CD4-positive, CD25-positive, alpha-beta regulatory T cell (primary cell): Measurements from ENCODE around the gene AP5Z1. TPM values are rescaled to one million over a fixed set of nuclear protein-coding genes. Genes with fewer than 3 reads are reported as not detected.
"Not testable (repeated sequence)": the region's sequence is repeated elsewhere in the genome, so short reads cannot be mapped to it uniquely, and the experiment has no call there.

ENCODE experiments used
- ATAC-seq, 2 donors: fragments of 150-1000 bp; cut with Tn5 transposase; one replicate each; pipeline ENCODE4 v1.10.0; 2021; ENCODE audit warnings: low read depth in 2 of 2, moderate number of reproducible peaks in 2 of 2, moderate library complexity in 1 of 2
- DNase-seq, 3 donors: peaks; one replicate each; pipeline versions ENCODE4 v3.0.0 to v3.0.0-alpha.2; 2012 to 2022; ENCODE audit warnings: mixed read lengths in 1 of 3
- H3K27ac ChIP-seq: one replicate; pipeline ENCODE4 v1.7.0; 2013; ENCODE audit warnings: mild to moderate bottlenecking, low read length; ENCODE audit not compliant: insufficient read depth, poor library complexity, severe bottlenecking
- H3K27me3 ChIP-seq: one replicate; pipeline ENCODE4 v1.7.0; 2013; ENCODE audit warnings: low read length; ENCODE audit not compliant: control insufficient read depth, insufficient read depth
- H3K36me3 ChIP-seq: one replicate; pipeline ENCODE4 v1.7.0; 2013; ENCODE audit warnings: mild to moderate bottlenecking, low read length, moderate library complexity; ENCODE audit not compliant: control insufficient read depth, insufficient read depth
- H3K4me1 ChIP-seq: 2 replicates; pipeline ENCODE4 v1.7.0; 2013; ENCODE audit warnings: mild to moderate bottlenecking, low read length; ENCODE audit not compliant: insufficient read depth, control insufficient read depth, poor library complexity, severe bottlenecking
- H3K4me3 ChIP-seq: one replicate; pipeline ENCODE4 v1.7.0; 2013; ENCODE audit warnings: low read depth, mild to moderate bottlenecking, low read length, moderate library complexity
- H3K9me3 ChIP-seq, 2 experiments: 1 replicate in 1 of 2; 2 replicates in 1 of 2; pipeline ENCODE4 v1.7.0; 2013; ENCODE audit warnings: low read length in 2 of 2, mild to moderate bottlenecking in 1 of 2, moderate library complexity in 1 of 2; ENCODE audit not compliant: control insufficient read depth in 2 of 2
- H3K27ac Mint-ChIP-seq, 3 donors: one replicate each; pipeline ENCODE4 v1.8.0; 2020 to 2022; ENCODE audit warnings: mild to moderate bottlenecking in 3 of 3, mixed read lengths in 3 of 3, moderate library complexity in 2 of 3
- H3K27me3 Mint-ChIP-seq: one replicate; pipeline ENCODE4 v1.8.0; 2022; ENCODE audit warnings: mild to moderate bottlenecking, mixed read lengths
- H3K36me3 Mint-ChIP-seq: one replicate; pipeline ENCODE4 v1.8.0; 2020; ENCODE audit warnings: mixed read lengths
- H3K4me1 Mint-ChIP-seq, 4 donors: one replicate each; pipeline ENCODE4 v1.8.0; 2020 to 2022; ENCODE audit warnings: mixed read lengths in 4 of 4, mild to moderate bottlenecking in 1 of 4
- H3K4me3 Mint-ChIP-seq, 4 donors: one replicate each; pipeline ENCODE4 v1.8.0; 2020 to 2022; ENCODE audit warnings: mild to moderate bottlenecking in 4 of 4, mixed read lengths in 4 of 4, moderate library complexity in 3 of 4
- H3K9me3 Mint-ChIP-seq, 7 donors: one replicate each; pipeline ENCODE4 v1.8.0; 2020 to 2022; ENCODE audit warnings: mixed read lengths in 7 of 7, mild to moderate bottlenecking in 3 of 7, moderate library complexity in 2 of 7
- polyA plus RNA-seq, 4 donors: library from polyadenylated mRNA; unstranded; fragments of 300-500 nt; fragmentation: Illumina TruSeq; gene quantifications; one replicate each; pipeline ENCODE4 v1.2.3, GENCODE V29; 2021
- total RNA-seq: library from RNA; stranded (reverse); gene quantifications from one replicate; pipeline ENCODE4 v1.2.3, GENCODE V29; 2022

The AP5Z1 gene
- total and polyA plus RNA-seq, 5 donors from 2014 or later = 36.3 to 130 (median 47.1) TPM

DNA sequence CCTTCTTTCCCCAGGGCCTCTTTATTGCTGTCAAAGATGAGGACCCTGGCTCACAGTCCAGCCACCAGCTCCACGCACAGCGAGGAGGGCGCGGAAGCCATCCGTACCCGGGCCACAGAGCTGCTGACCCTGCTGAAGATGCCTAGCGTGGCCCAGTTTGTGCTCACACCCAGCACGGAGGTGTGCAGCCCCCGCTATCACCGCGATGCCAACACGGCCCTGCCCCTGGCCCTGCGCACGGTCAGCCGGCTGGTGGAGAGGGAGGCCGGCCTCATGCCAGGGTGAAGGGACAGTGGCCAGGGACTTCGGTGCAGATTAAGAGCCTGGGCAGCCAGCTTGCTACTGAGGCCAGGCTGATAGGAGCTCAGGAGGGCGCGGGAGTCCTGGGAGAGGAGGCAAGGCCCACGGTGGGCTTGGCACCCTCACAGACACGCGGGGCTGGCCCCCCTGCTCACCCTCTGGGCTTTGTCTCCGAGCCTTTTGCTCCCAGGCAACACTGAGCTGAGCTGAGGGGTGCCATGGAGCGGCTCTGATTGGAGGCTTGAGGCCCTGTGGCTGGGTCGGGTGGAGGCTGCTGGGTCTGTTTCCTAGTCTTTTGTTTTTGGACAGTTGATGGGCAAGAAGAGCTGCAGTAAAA is 15.8 kb downstream of the AP5Z1 start:
- H3K27ac Mint-ChIP-seq = no peak overlapping the region
- ATAC-seq (no peak), DNase-seq (no peak)
- peak overlapping the region in 1 of 4 donors; percentile 16 for H3K4me3 Mint-ChIP-seq
- H3K27me3 ChIP-seq = no peaks in the 10 kb centered on the region
- peaks cover 7% of the 10 kb centered on the region for H3K36me3 Mint-ChIP-seq
- no peak overlapping the region for H3K4me3 ChIP-seq
- no peaks in the 10 kb centered on the region for H3K9me3 Mint-ChIP-seq
- H3K36me3 ChIP-seq = peaks cover 26% of the 10 kb centered on the region
- H3K4me1 ChIP-seq = peaks cover 4% of the 10 kb centered on the region
- H3K4me1 Mint-ChIP-seq = peaks cover 0 to 4% (median under 1%) of the 10 kb centered on the region in 4 donors
- no peaks in the 10 kb centered on the region for H3K27me3 Mint-ChIP-seq
- H3K27ac ChIP-seq = no peak overlapping the region
- no peaks in the 10 kb centered on the region for H3K9me3 ChIP-seq

DNA sequence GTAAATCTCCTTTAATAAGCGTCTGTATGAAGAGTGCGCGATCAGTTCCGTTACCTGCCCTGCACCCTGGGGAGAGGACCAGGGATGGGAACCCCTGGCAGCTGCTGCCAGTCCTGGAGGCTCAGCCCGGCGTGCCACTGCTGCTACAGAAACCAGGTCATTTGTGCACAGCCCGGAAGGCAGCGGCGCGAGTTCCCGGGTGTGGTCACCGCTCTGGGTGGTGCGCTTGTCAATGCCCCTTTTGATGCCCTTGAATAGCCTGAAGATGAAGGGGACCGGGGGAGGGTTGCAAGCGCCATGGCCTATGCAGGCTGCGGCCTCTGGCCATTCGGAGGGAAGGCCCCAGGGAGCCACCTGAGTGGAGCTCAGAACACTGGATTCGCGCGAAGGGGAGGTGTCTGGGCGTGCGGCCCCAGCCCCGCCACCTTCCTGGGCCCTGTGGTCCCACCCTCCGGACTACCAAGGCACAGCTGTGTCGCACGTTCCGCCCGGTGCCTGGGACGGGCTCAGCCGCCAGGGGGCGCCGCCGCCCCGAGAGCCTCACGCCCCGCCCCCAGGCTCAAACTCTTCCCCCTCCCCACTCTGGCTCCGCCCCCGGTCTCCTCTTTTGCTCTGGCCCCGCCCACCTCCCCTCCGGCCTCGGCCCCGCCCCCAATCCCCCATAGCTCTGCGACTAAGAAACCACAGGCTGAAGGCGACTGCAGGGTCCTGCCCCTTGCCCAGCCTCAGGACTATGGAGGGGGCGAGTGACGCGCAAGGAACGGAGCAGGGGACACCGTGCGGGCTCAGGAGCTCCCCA is 16.5 kb downstream of the AP5Z1 start:
- no peaks in the 10 kb centered on the region for H3K9me3 Mint-ChIP-seq

GRCh38 chr7:4792537-4793126 is 17.2 kb downstream of the AP5Z1 start:
- peak; percentile 7 to 28 for ATAC-seq
- H3K9me3 ChIP-seq = no peaks in the 10 kb centered on the region

More for the DNA sequence above, 16.5 kb downstream of the AP5Z1 start:
- DNase-seq (peak; percentile 53 to 67 (median 59)), ATAC-seq (peak; percentile 80 to 82)
- Histone ChIP-seq H3K27me3 (no peaks in the 10 kb centered on the region), H3K4me1 (peaks cover 4% of the 10 kb centered on the region), H3K36me3 (peaks cover 22% of the 10 kb centered on the region), H3K27ac (no peak overlapping the region), H3K9me3 (no peaks in the 10 kb centered on the region), H3K4me3 (no peak overlapping the region)
- Mint-ChIP-seq H3K27me3 (no peaks in the 10 kb centered on the region), H3K36me3 (peaks cover 7% of the 10 kb centered on the region), H3K4me3 (peak overlapping the region in 1 of 4 donors; percentile 16), H3K4me1 (peaks cover 0 to 4% (median under 1%) of the 10 kb centered on the region in 4 donors), H3K27ac (peak overlapping the region in 1 of 3 donors; percentile 43)

DNA sequence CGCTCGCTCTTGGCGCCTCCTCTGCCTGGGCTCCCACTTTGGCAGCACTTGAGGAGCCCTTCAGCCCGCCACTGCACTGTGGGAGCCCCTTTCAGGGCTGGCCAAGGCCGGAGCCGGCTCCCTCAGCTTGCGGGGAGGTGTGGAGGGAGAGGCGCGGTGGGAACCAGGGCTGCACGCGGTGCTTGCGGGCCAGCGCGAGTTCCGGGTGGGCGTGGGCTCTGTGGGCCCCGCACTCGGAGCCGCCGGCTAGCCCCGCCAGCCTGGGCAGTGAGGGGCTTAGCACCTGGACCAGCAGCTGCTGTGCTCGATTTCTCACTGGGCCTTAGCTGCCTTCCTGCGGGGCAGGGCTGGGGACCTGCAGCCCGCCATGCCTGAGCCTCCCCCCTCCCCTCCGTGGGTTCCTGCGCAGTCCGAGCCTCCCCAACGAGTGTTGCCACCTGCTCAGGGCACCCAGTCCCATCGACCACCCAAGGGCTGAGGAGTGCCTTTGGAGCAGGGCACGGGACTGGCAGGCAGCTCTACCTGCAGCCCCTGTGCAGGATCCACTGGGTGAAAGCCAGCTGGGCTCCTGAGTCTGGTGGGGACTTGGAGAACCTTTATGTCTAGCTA is 18.1 kb downstream of the AP5Z1 start:
- H3K27ac Mint-ChIP-seq, H3K27me3 ChIP-seq, H3K36me3 Mint-ChIP-seq, H3K4me3 ChIP-seq, H3K4me1 ChIP-seq, H3K27ac ChIP-seq, ATAC-seq, H3K9me3 ChIP-seq, H3K4me1 Mint-ChIP-seq, DNase-seq, H3K9me3 Mint-ChIP-seq, H3K27me3 Mint-ChIP-seq: not testable (repeated sequence)
- peak overlapping the region in 2 of 4 donors; percentile 44 to 69 for H3K4me3 Mint-ChIP-seq
- peaks cover 10% of the 10 kb centered on the region for H3K36me3 ChIP-seq

More at GRCh38 chr7:4792537-4793126, 17.2 kb downstream of the AP5Z1 start:
- Mint-ChIP-seq H3K27ac (no peak overlapping the region), H3K4me1 (peaks cover 0 to 4% (median under 1%) of the 10 kb centered on the region in 4 donors), H3K36me3 (peaks cover 7% of the 10 kb centered on the region), H3K4me3 (peak overlapping the region in 1 of 4 donors; percentile 4), H3K27me3 (no peaks in the 10 kb centered on the region), H3K9me3 (no peaks in the 10 kb centered on the region)
- Histone ChIP-seq H3K36me3 (peaks cover 18% of the 10 kb centered on the region), H3K27ac (no peak overlapping the region), H3K4me3 (no peak overlapping the region), H3K27me3 (no peaks in the 10 kb centered on the region), H3K4me1 (peaks cover 4% of the 10 kb centered on the region)
- peak in 2 of 3 donors; percentile 23 to 30 for DNase-seq

DNA sequence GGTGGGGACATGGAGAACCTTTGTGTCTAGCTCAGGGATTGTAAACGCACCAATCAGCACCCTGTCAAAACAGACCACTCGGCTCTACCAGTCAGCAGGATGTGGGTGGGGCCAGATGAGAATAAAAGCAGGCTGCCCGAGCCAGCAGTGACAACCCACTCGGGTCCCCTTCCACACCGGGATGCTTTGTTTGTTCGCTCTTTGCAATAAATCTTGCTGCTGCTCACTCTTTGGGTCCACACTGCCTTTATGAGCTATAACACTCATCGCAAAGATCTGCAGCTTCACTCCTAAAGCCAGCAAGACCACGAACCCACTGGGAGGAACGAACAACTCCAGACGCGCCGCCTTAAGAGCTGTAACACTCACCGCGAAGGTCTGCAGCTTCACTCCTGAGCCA is 18.7 kb downstream of the AP5Z1 start:
- H3K27ac ChIP-seq, H3K36me3 ChIP-seq, ATAC-seq, H3K27me3 ChIP-seq, H3K27me3 Mint-ChIP-seq, H3K4me1 Mint-ChIP-seq, H3K36me3 Mint-ChIP-seq, H3K4me3 ChIP-seq, H3K4me1 ChIP-seq, DNase-seq, H3K9me3 Mint-ChIP-seq, H3K9me3 ChIP-seq: not testable (repeated sequence)
- Mint-ChIP-seq H3K27ac (peak overlapping the region in 2 of 3 donors; percentile 46 to 48), H3K4me3 (peak overlapping the region in 3 of 4 donors; percentile 2 to 44 (median 4))

- Mint-ChIP-seq H3K27me3 (no peaks in the 10 kb centered on the region), H3K36me3 (peaks cover 7% of the 10 kb centered on the region), H3K9me3 (no peaks in the 10 kb centered on the region), H3K4me3 (peak overlapping the region in 3 of 4 donors; percentile 2 to 44 (median 4)), H3K27ac (peak overlapping the region; percentile 9 to 48 (median 46)), H3K4me1 (peaks cover 0 to 4% (median under 1%) of the 10 kb centered on the region in 4 donors)
- no peak for ATAC-seq
- DNase-seq = no peak
- H3K36me3 ChIP-seq = peaks cover 8% of the 10 kb centered on the region
- H3K4me1 ChIP-seq = peaks cover 4% of the 10 kb centered on the region
- H3K27me3 ChIP-seq = no peaks in the 10 kb centered on the region
- no peak overlapping the region for H3K4me3 ChIP-seq
- H3K27ac ChIP-seq = no peak overlapping the region
- H3K9me3 ChIP-seq = no peaks in the 10 kb centered on the region
These were observed 19.3 kb downstream of the AP5Z1 start for GRCh38 chr7:4794591-4795350.

- Histone ChIP-seq H3K9me3 (no peaks in the 10 kb centered on the region), H3K36me3 (peaks cover 2% of the 10 kb centered on the region), H3K27ac (no peak overlapping the region), H3K4me3 (no peak overlapping the region), H3K4me1 (peaks cover 4% of the 10 kb centered on the region), H3K27me3 (no peaks in the 10 kb centered on the region)
- DNase-seq (no peak), ATAC-seq (no peak)
- Mint-ChIP-seq H3K27me3 (no peaks in the 10 kb centered on the region), H3K9me3 (no peaks in the 10 kb centered on the region), H3K36me3 (peaks cover 2% of the 10 kb centered on the region), H3K27ac (no peak overlapping the region), H3K4me3 (no peak overlapping the region), H3K4me1 (peaks cover 0 to 4% (median 2%) of the 10 kb centered on the region in 4 donors)
These were observed 21.0 kb downstream of the AP5Z1 start for GRCh38 chr7:4796453-4796852.
